Right lobe of liver (tissue), 6 donors: ENCODE measurements around the gene NLGN1. TPM values are rescaled to one million over a fixed set of nuclear protein-coding genes. Genes with fewer than 3 reads are reported as not detected.

Experiments
- ATAC-seq, 4 donors: fragments of 200-7000 bp; cut with Tn5 transposase; one replicate each; pipeline ENCODE4 v1.9.1; 2020; ENCODE audit warnings: mild to moderate bottlenecking in 4 of 4, moderate library complexity in 4 of 4
- DNase-seq, 3 donors: peaks; one replicate each; pipeline ENCODE4 v3.0.0-alpha.2; 2020
- H3K27ac ChIP-seq, 3 donors: fragments of 200-600 bp; one replicate each; pipeline ENCODE4 v1.8.0; 2022
- H3K27me3 ChIP-seq, 2 donors: fragments of 200-600 bp; one replicate each; pipeline ENCODE4 v1.8.0; 2022
- H3K36me3 ChIP-seq, 4 donors: fragments of 200-600 bp; sonication (generic) in 1 of 4; one replicate each; pipeline versions ENCODE4 v1.5.1 to v1.8.0; 2017 to 2022; ENCODE audit warnings: control low read depth in 1 of 4
- H3K4me1 ChIP-seq, 4 donors: fragments of 200-600 bp; sonication (generic) in 1 of 4; one replicate each; pipeline versions ENCODE4 v1.5.1 to v1.8.0; 2017 to 2022; ENCODE audit warnings: control low read depth in 1 of 4
- H3K4me3 ChIP-seq, 3 donors: fragments of 200-600 bp; one replicate each; pipeline ENCODE4 v1.8.0; 2022
- H3K9me3 ChIP-seq, 4 donors: fragments of 200-600 bp; sonication (generic) in 1 of 4; one replicate each; pipeline versions ENCODE4 v1.5.1 to v1.8.0; 2017 to 2022; ENCODE audit warnings: control low read depth in 1 of 4
- POLR2A ChIP-seq: fragments of 450-650 bp; IDR thresholded peaks from one replicate; pipeline ENCODE4 v1.6.1; 2017; ENCODE audit warnings: antibody characterized with exemption, mild to moderate bottlenecking
- WGBS: methylation state at CpG from one replicate; pipeline ENCODE4 v1.1.6; 2018; ENCODE audit warnings: low coverage, low lambda C conversion rate; ENCODE audit not compliant: insufficient coverage; ENCODE audit errors: missing lambda C conversion rate; 5-methylcytosine and 5-hydroxymethylcytosine counted together
- intact Hi-C, 2 donors: fragments of 100-400 bp; cut with DNase I; formaldehyde crosslinking; loops; one replicate each; pipeline versions ENCODE4 v1.11.2 to v1.14.1; 2022
- total RNA-seq, 6 experiments: library from RNA; depleted of rRNA in 2 of 6; stranded (reverse); fragments of >200 nt in 2 of 6; fragmentation: NEBNext Ultra II Directional in 3 of 6; extraction: Animal tissue kit (Norgen Biotek cat#: 25700) in 3 of 6; gene quantifications; one replicate each; pipeline versions ENCODE4 v1.1.0 to v1.2.4, GENCODE V29; 2016 to 2023
- TF ChIP-seq, protein P1 (sequence below), 4 donors: fragments of 200-600 bp in 3 of 4; fragments of 450-650 bp in 1 of 4; IDR thresholded peaks; one replicate each; pipeline versions ENCODE4 v1.5.1 to v1.8.0; 2016 to 2022; ENCODE audit warnings: antibody characterized with exemption in 4 of 4, mild to moderate bottlenecking in 2 of 4
- donor health status: DM: no; HTN: yes; CAD: no.
- donor health status: DM: no; HTN: no; CAD: no.
- donor health status: DM: no; HTN: no; CAD: no.
- donor health status: DM: no; HTN: yes; CAD: no.
- donor health status: DM: no; HTN: yes; CAD: no.

NLGN1 gene
- total RNA-seq, 6 experiments from 2014 or later = 0.02 to 0.12 TPM; not detected in 4

DNA sequence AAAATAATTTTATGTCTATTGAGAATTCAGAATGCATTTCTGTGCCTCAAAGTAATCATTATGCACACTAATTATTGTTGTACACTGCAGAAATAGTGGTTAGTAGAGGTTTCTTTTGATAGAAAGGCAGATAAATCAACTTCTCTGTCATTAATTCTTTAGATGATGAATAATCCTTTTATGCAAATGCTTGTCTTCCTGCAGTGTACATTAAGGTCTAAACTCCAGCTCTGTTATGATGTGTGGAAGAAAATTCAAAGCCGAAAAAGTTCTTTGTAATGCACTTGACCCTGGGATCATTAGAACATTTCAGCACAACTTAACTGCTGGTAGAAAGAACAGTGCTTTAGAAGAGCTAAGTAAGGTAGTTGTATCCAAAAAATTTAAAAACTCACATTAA, 353.0 kb downstream of the NLGN1 start:
- H3K27ac ChIP-seq = no peak overlapping the region
- WGBS = 63% methylated on average over 1 of the region's 1 CpG

DNA sequence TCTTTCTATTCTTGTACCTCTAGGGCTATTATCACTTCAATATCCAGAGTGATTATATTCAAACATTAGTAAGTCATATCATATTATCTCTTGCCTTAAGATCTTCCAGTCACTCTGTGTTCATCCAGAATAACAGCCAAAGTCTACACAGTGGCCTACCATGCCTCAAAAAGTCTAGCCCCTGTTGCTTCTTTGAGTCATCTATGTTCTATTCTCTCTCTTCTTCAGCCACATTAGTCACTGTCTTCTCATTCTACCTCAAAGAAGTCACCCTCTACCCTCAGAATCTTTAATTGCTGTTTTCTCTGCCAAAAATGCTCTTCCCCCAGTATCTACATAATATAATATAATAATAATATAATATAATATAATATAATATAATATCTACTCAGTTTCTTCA, 356.0 kb downstream of the NLGN1 start:
- DNase-seq = no peak
- intact Hi-C loops = no loop called here
- H3K4me3 ChIP-seq = no peak overlapping the region
- no peak for ATAC-seq
- no peaks in the 10 kb centered on the region for H3K36me3 ChIP-seq
- H3K4me1 ChIP-seq = no peaks in the 10 kb centered on the region
- TF ChIP-seq POLR2A = no peak
- TF ChIP-seq, protein P1, sequence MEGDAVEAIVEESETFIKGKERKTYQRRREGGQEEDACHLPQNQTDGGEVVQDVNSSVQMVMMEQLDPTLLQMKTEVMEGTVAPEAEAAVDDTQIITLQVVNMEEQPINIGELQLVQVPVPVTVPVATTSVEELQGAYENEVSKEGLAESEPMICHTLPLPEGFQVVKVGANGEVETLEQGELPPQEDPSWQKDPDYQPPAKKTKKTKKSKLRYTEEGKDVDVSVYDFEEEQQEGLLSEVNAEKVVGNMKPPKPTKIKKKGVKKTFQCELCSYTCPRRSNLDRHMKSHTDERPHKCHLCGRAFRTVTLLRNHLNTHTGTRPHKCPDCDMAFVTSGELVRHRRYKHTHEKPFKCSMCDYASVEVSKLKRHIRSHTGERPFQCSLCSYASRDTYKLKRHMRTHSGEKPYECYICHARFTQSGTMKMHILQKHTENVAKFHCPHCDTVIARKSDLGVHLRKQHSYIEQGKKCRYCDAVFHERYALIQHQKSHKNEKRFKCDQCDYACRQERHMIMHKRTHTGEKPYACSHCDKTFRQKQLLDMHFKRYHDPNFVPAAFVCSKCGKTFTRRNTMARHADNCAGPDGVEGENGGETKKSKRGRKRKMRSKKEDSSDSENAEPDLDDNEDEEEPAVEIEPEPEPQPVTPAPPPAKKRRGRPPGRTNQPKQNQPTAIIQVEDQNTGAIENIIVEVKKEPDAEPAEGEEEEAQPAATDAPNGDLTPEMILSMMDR (IDR thresholded peaks at IDR 0.05) = no peak
- no peaks in the 10 kb centered on the region for H3K27me3 ChIP-seq
- no peak overlapping the region for H3K27ac ChIP-seq
- no peaks in the 10 kb centered on the region for H3K9me3 ChIP-seq

More for the DNA sequence above, 353.0 kb downstream of the NLGN1 start:
- H3K4me3 ChIP-seq = no peak overlapping the region
- no peaks in the 10 kb centered on the region for H3K27me3 ChIP-seq
- H3K36me3 ChIP-seq = no peaks in the 10 kb centered on the region
- H3K4me1 ChIP-seq = no peaks in the 10 kb centered on the region
- no peak for ATAC-seq
- no peak for DNase-seq
- no peak for TF ChIP-seq POLR2A
- TF ChIP-seq, protein P1 (IDR thresholded peaks at IDR 0.05) = no peak
- intact Hi-C loops = no loop called here
- no peaks in the 10 kb centered on the region for H3K9me3 ChIP-seq

DNA sequence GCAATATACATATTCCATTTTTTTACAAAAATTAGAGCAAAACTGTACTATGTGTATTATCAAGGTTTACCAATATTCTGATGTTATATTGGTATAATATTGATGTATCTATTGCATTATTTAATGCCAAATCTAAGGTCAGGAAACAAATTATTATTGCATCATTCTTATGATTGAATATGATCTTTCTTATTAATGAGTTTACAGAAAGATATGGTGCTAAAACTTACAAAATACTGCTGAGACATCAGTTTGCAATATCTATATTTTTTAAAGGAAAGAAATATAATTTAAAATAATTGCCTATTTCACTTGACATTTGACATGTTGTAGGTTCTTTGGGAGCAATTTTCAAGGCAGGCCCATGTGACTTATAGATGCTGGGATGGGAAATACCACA, 357.6 kb downstream of the NLGN1 start:
- intact Hi-C loops = no loop called here
- Histone ChIP-seq H3K4me1 (no peaks in the 10 kb centered on the region), H3K27ac (no peak overlapping the region), H3K36me3 (no peaks in the 10 kb centered on the region), H3K27me3 (no peaks in the 10 kb centered on the region), H3K9me3 (no peaks in the 10 kb centered on the region), H3K4me3 (no peak overlapping the region)
- TF ChIP-seq, protein P1 (IDR thresholded peaks at IDR 0.05) = no peak
- TF ChIP-seq POLR2A = no peak
- DNase-seq = no peak
- ATAC-seq = no peak

DNA sequence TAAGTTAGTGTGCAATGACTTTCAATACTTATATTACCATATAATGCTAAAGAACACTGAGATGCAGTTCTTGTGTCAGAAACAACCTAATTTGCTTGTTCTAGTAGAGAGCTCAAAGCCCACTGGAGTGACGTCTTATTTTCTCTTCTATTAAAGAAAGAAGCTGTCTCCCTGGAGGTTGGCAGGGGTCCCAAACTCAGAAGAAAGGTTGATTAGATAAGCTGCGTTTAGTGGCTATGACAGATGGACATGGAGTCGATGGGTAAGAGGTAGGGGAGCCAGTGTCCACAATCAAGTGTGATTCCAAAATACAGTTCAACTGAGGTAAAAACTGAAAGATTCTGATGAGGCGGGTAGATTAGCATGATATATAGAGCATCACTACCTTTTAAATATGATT, 363.6 kb downstream of the NLGN1 start:
- DNase-seq = no peak
- Histone ChIP-seq H3K4me1 (no peaks in the 10 kb centered on the region), H3K27ac (no peak overlapping the region), H3K4me3 (no peak overlapping the region), H3K9me3 (no peaks in the 10 kb centered on the region), H3K36me3 (no peaks in the 10 kb centered on the region), H3K27me3 (no peaks in the 10 kb centered on the region)
- 53% methylated on average over 4 of the region's 4 CpGs for WGBS
- intact Hi-C loops = no loop called here
- no peak for ATAC-seq
- TF ChIP-seq, protein P1 (IDR thresholded peaks at IDR 0.05) = no peak
- TF ChIP-seq POLR2A = no peak

GRCh38 chr3:173762501-173762900, 365.0 kb downstream of the NLGN1 start:
- intact Hi-C loops = no loop called here
- Histone ChIP-seq H3K4me3 (no peak overlapping the region), H3K27ac (no peak overlapping the region), H3K27me3 (no peaks in the 10 kb centered on the region), H3K4me1 (no peaks in the 10 kb centered on the region), H3K36me3 (no peaks in the 10 kb centered on the region), H3K9me3 (no peaks in the 10 kb centered on the region)
- WGBS = 59% methylated on average over 4 of the region's 4 CpGs
- ATAC-seq (no peak), DNase-seq (no peak)
- TF ChIP-seq, protein P1 (IDR thresholded peaks at IDR 0.05) = no peak
- TF ChIP-seq POLR2A = no peak
